Measurements from ENCODE around the gene DPY19L1. TPM values are rescaled to one million over a fixed set of nuclear protein-coding genes. Genes with fewer than 3 reads are reported as not detected.
"Not testable (repeated sequence)": the region's sequence is repeated elsewhere in the genome, so short reads cannot be mapped to it uniquely, and the experiment has no call there.

Gene DPY19L1
- 88.0 TPM for total RNA-seq

- no peak for DNase-seq
These were observed at the start of gene DPY19L1 for GRCh38 chr7:35037211-35037525. Gene DPY19L1, minus strand, starts transcription at chr7:35037485. Its CDS starts 91 bp downstream, at chr7:35037394.

GRCh38 chr7:35079517-35079916 is 42.2 kb upstream of the DPY19L1 start:
- not testable (repeated sequence) for DNase-seq

- DNase-seq, result not testable (repeated sequence)
These were observed 36.7 kb upstream of the DPY19L1 start for GRCh38 chr7:35074008-35074407.

DNA sequence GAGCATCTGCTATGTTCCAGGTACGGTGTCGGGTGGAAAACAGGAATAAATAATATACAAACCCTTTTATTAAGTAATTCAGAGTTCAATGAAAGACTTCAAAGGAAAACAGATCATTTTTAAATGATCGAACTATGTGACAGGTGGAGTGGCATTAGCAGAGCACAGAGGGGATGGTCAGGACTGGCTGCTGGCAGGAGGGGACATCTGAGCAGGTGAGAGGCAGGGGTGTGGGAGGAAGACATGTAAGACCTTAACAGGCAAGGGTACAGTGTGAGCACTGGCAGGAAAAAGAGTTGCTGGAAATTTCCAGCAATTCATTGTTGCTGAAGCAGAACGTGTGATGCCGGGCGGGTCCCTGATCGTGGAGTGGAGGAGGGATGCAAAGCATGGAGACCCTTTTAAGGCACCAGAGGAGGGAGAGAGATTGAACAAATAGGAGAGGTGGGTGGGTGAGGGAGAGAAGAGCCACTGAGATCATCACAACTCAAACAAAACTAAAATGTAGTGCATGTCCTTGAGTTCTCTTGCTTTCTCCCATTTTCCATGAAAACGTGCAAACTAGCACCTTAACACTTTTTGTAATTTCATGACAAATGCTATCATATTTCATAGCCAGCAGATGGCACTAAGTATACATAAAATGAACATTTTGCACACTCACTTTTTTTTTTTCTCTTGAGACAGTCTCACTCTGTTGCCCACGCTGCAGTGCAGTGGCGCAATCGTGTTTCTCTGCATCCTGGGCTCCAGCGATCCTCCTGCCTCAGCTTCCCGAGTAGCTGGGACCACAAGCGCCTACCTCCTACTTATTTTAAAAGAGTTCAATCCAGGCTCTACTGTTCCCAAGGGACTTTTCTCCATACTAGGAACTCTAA is 35.9 kb upstream of the DPY19L1 start:
- DNase-seq, result not testable (repeated sequence)

- DNase-seq, result not testable (repeated sequence)
These were observed 31.8 kb upstream of the DPY19L1 start for GRCh38 chr7:35069084-35069483.

GRCh38 chr7:35065382-35065781 is 28.1 kb upstream of the DPY19L1 start:
- not testable (repeated sequence) for DNase-seq

DNA sequence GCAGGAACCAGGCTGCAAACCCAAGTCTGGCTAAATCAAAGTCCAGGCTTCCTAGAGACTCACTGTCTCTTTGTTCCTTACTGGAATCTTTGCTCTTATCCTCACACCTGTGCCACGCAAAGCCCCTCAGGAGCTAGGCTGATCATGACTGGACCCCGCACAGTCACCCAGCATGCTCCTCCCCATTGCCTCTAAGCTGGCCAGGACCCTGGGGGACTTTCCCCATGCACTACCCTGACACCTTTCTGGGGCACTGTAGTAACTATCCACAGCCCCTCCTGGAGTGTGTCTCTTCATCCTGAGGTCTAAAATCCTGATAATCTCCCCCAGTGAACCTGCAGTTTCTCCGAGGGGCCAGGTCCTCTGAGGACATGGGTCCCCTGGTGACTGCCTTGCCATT is 21.3 kb upstream of the DPY19L1 start:
- not testable (repeated sequence) for DNase-seq

DNA sequence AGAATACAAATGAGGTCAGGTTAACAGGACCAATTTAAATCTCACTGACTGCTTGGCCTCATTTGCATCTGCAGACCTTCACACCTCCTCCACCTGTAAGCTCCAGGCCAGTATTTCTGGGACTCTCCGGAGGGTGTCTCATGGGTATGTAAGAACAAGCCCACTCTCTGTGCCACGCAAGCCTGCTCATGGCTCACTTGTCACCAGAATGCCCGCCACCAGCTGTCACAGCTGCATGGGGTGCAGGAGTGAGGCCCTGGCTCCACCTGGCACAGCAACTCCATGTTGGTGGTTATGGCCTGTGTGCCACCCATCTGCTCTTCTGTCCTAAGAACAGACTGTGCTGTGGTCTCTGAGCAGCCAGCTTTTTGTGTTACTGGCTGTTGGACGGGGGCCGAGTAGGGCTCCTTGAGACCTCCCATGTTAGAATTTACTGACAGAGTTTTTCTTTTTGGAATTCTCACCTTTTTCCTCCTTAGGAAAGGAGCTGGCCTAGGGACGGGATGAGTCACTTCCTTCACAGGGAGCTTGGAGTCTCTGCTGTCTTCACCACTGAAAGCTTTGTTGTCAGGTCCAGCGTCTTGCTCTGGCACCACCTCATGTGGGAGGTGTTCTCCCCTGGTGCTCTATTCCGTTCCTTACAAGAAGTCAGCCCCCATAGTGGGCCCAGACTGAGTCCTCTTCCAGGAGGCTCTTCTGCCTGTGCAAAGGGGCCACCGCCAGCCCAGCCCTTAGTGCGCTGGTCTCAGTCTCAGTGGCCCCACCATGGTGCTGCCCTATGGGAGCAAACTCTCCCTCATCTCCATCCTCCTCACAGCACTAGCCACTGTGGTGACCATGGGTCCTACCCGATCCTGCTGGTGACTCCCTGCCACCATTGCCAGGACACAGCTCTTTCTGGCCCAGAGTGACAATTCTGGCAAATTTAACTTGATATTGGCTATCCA is 20.5 kb upstream of the DPY19L1 start:
- DNase-seq, result not testable (repeated sequence)

DNA sequence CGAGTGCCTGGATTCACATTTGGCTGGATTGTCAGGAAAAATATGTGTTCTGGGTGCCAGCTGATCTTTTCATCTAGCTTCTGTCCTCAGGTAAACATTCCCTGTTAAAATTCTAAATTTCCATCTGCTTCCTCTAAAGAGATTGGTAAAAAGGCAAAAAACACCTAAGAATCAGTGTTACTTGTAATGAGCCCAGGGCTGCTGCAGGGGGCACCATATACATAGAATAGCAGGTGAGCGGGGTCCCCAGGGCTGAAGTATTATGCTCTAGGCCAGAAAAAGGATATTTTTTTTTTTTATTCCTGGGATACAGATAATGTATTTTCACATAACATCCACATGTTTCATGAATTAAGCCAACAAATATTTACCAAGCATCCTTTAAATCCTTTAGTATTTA is 18.4 kb upstream of the DPY19L1 start:
- DNase-seq, result not testable (repeated sequence)

GRCh38 chr7:35053488-35054175 is 16.3 kb upstream of the DPY19L1 start:
- DNase-seq, result not testable (repeated sequence)

DNA sequence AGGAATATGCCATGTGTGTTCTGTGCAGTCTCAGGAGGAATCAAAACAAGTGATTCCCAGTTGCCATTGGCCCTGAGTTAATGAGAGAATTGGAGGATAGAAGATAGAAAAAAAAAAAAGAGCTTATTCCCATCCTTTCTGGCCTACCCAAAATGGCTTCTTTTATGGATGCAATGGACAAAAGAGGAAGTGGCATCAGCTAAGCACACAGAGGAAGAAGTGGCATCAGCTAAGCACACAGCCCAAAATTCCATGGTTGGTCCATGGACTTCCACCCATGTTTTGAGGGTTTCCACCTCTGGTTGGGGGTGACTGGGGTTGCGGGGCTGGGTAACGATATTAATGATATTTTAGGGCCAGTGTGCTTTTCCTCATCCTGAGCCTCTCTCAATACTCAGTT is 11.1 kb upstream of the DPY19L1 start:
- DNase-seq, result not testable (repeated sequence)

DNA sequence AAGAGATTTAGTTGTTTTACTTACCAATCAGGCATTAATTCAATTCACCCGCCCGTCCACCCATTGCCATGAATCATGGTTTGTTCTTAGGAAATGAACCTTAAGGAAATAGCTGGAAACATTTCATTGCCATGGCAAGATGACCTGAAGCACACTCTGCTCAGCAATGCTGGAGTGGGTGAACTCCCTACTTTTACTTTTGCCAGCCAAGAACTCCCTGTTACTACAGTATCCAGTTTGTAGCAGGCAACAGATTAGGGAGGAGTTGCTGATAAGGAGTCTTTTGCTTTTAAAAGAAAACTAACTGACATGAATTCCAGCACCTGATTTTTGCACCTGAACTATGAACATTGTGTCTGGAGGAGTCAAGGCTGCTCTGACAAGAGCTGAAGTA is 10.6 kb upstream of the DPY19L1 start:
- DNase-seq, result not testable (repeated sequence)

GRCh38 chr7:35047263-35047911 is 10.1 kb upstream of the DPY19L1 start:
- not testable (repeated sequence) for DNase-seq

GRCh38 chr7:35043301-35043700 is 6.0 kb upstream of the DPY19L1 start:
- not testable (repeated sequence) for DNase-seq

DNA sequence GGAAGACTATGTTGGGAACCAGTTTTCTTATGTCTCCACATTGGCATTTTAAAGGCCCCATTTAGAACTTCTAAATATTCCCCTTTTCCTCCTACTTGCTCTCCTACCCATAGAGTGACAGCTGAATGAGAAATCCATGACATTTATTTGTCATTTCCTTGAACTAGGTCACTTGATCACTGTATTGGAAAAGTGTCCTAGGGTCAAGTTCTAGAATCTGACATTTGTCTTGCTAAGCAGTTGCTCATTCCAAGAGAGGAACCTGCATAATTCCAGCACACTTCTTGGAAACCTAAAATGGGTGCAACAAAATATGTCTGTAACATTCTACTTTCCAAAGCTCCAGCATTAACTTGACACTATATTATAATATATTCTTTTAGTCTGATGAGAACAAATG is 3.6 kb upstream of the DPY19L1 start:
- DNase-seq, result no peak

DNA sequence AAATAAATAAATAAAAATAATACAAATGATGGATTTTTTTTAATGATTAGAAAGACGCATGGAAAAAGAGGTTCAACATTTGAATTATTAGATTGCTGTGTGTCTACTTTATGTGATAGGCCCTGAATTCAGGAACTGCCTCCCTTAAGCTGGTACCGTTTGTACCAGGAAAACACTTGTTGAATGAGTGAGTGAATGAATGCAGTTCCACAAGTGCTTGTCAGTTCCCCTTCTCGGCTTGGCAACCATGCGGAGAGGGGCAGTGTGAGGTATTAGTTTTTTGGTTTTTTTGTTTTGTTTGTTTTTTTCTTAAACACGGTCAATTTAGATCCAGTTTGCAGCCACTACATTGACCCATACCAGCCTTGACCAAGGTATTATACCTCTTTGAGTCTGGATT is 2.1 kb upstream of the DPY19L1 start:
- DNase-seq, result no peak

GRCh38 chr7:35038354-35038753 is 1.1 kb upstream of the DPY19L1 start:
- no peak for DNase-seq

- DNase-seq, result peak; percentile 93
These were observed 449 bp upstream of the DPY19L1 start for GRCh38 chr7:35037526-35038341.

GRCh38 chr7:35036361-35037171 is 719 bp downstream of the DPY19L1 start:
- no peak for DNase-seq

DNA sequence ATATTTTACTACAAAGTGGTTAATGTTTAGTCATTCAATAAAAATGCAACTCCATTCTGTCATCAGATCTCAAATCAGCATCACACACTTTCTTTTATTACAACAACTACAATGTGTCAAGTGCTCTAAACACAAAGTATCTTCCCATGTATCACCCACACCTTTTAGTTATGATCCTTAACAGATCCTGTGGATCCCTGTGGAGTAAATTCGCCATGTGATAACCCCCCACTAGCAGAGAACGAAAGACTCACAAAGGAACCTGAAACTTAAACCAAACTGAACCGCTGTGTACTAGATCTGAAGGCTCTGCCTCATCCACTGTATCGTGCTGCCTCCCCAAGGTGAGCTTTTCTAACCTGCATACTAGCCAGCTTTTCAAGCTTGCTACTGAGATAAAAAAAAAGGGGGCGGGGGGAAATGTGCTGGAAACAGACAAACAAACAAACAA is 1.7 kb downstream of the DPY19L1 start:
- no peak for DNase-seq

Measured in occipital lobe (tissue), 2 donors.